22Rv1 (cell line): ENCODE data around the gene ACAN.

Source experiments
- CTCF ChIP-seq: fragments of 450-650 bp; IDR thresholded peaks from 2 replicates; pipeline ENCODE4 v1.5.1; 2017; ENCODE audit warnings: mild to moderate bottlenecking
- ZFX ChIP-seq: fragments of 450-650 bp; IDR thresholded peaks from 2 replicates; pipeline ENCODE4 v1.6.1; 2017; ENCODE audit warnings: antibody characterized with exemption, borderline replicate concordance

GRCh38 chr15:88788036-88788435 is 15.2 kb upstream of the ACAN start:
- TF ChIP-seq CTCF (no peak), ZFX (no peak)
